ENCODE data around the gene TRIP10. TPM values are rescaled to one million over a fixed set of nuclear protein-coding genes. Genes with fewer than 3 reads are reported as not detected.
"Not testable (repeated sequence)": the region's sequence is repeated elsewhere in the genome, so short reads cannot be mapped to it uniquely, and the experiment has no call there.

TRIP10 gene
- total RNA-seq, 1 donor from 2014 or later: 65.8 TPM

DNA sequence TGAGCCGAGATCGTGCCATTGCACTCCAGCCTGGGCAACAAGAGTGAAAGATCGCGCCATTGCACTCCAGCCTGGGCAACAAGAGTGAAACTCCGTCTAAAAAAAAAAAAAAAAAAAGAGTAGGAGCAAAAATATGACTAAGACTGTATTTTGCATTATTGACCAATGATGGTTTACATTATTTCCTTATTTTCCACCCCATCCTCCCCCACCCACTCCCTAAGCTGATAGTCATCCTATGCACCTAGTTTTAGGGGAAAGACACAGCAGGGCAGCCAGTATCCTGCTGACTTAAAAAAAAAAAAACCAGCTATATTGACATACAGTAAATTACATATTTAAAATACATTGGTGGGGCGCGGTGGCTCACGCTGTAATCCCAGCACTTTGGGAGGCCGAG, 58.2 kb downstream of the TRIP10 start:
- H3K9me3 ChIP-seq: no peaks in the 10 kb centered on the region
- ATAC-seq (no peak), DNase-seq (no peak)
- peaks cover 24% of the 10 kb centered on the region for H3K4me1 ChIP-seq
- no peak overlapping the region for H3K27ac ChIP-seq
- H3K4me3 ChIP-seq: no peak overlapping the region
- intact Hi-C loops (cut with DNase I): no loop called here
- no peaks in the 10 kb centered on the region for H3K36me3 ChIP-seq
- TF ChIP-seq, protein P1, sequence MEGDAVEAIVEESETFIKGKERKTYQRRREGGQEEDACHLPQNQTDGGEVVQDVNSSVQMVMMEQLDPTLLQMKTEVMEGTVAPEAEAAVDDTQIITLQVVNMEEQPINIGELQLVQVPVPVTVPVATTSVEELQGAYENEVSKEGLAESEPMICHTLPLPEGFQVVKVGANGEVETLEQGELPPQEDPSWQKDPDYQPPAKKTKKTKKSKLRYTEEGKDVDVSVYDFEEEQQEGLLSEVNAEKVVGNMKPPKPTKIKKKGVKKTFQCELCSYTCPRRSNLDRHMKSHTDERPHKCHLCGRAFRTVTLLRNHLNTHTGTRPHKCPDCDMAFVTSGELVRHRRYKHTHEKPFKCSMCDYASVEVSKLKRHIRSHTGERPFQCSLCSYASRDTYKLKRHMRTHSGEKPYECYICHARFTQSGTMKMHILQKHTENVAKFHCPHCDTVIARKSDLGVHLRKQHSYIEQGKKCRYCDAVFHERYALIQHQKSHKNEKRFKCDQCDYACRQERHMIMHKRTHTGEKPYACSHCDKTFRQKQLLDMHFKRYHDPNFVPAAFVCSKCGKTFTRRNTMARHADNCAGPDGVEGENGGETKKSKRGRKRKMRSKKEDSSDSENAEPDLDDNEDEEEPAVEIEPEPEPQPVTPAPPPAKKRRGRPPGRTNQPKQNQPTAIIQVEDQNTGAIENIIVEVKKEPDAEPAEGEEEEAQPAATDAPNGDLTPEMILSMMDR (IDR thresholded peaks at IDR 0.05): no peak
- H3K27me3 ChIP-seq (ENCODE audit: low read depth): no peaks in the 10 kb centered on the region

DNA sequence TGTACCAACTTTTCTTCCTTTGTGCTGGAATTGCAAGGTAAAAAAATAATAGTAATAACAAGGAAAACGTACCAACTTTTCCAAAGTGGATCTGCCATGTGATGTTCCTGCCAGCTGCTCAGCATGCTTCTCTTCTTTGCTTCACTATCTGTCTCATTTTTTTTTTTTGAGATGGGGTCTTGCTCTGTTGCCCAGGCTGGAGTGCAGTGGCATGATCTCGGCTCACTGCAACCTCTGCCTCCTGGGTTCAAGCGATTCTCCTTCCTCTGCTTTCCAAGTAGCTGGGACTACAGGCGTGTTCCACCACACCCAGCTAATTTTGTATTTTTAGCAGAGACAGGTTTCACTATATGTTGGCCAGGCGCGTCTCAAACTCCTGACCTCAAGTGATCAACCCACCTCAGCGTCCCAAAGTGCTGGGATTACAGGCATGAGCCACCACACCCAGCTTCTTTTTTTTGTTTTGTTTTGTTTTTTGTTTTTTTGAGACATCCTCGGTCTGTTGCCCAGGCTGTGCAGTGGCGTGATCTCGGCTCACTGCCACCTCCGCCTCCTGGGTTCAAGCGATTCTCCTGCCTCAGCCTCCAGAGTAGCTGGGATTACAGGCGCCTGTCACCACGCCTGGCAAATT, 60.8 kb downstream of the TRIP10 start:
- H3K4me3 ChIP-seq; ATAC-seq; H3K27ac ChIP-seq; H3K36me3 ChIP-seq; DNase-seq; H3K27me3 ChIP-seq (ENCODE audit: low read depth); H3K9me3 ChIP-seq; intact Hi-C loops (cut with DNase I): not testable (repeated sequence)
- H3K4me1 ChIP-seq: peaks cover 36% of the 10 kb centered on the region

DNA sequence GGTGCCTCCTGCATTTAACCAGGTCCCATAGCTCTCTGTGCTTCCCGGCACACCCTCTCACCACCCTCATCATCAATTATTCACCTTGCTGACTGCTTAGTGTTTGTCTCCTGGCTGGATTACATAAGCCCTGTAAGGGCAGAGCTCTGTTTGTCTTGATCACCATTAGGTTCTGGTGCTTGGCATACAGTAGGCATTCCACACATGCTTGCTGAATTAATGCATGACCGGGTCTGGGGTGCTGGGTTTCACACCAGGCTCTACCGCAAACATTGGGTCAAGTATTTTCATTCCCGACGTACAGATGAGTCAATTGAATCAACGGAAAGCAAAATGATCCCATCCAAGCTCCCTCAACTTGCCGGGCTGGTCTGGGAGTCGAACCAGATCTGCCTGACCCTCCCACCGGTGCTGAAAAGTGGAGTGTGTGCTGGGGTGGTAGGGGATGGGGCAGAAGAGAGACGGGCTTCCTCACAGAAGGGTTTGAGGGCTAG, 61.6 kb downstream of the TRIP10 start:
- no peak for DNase-seq
- peak; percentile 24 to 25 for ATAC-seq
- Histone ChIP-seq H3K36me3 (no peaks in the 10 kb centered on the region), H3K4me1 (peaks cover 36% of the 10 kb centered on the region), H3K27me3 (ENCODE audit: low read depth) (no peaks in the 10 kb centered on the region), H3K27ac (peak overlapping the region; percentile 60), H3K4me3 (peak overlapping the region; percentile 46), H3K9me3 (no peaks in the 10 kb centered on the region)
- TF ChIP-seq, protein P1 (IDR thresholded peaks at IDR 0.05): no peak
- intact Hi-C loops (cut with DNase I): no loop called here

Small RNAs within 50 kb of the gene (microRNA-seq; reads per million reads assigned to microRNA genes)
- gene MIR6791 (ENCODE audit: borderline number of aligned reads): not detected

Other genes starting within 250 kb of the TRIP10 start
- 1.2 TPM for gene TUBB4A, start 237.4 kb upstream of the TRIP10 start, total RNA-seq
- gene TNFSF9, start 208.7 kb upstream of the TRIP10 start, total RNA-seq: 4.1 TPM
- gene CD70, start 148.5 kb upstream of the TRIP10 start, total RNA-seq: 2.6 TPM
- 3.3 TPM for gene TNFSF14, start 69.5 kb upstream of the TRIP10 start, total RNA-seq
- 1,321 TPM for gene C3, start 19.0 kb upstream of the TRIP10 start, total RNA-seq
- gene GPR108, start 2.1 kb upstream of the TRIP10 start, total RNA-seq: 87.0 TPM
- 21.2 TPM for gene SH2D3A, start 27.8 kb downstream of the TRIP10 start, total RNA-seq
- 36.2 TPM for gene VAV1, start 33.0 kb downstream of the TRIP10 start, total RNA-seq
- 1.8 TPM for gene ADGRE1, start 147.9 kb downstream of the TRIP10 start, total RNA-seq

All from lower lobe of right lung (tissue), 2 donors.